Mesendoderm (in vitro differentiated cells): Measurements from ENCODE around the gene GALNT17.

Experiments
- DNase-seq: peaks from one replicate; pipeline ENCODE4 v3.0.0; 2013
- H2AK5ac ChIP-seq: 2 replicates; pipeline ENCODE4 v1.6.1; 2013; ENCODE audit warnings: low read length, inconsistent platforms
- H2BK120ac ChIP-seq: 2 replicates; pipeline ENCODE4 v1.6.1; 2013; ENCODE audit warnings: low read depth, mild to moderate bottlenecking, low read length, moderate library complexity, mixed read lengths
- H2BK15ac ChIP-seq: replicated peaks from 2 replicates; pipeline ENCODE4 v1.6.1; 2013; ENCODE audit warnings: low read depth, mild to moderate bottlenecking, moderate library complexity
- H2BK5ac ChIP-seq: 2 replicates; pipeline ENCODE4 v1.6.1; 2013; ENCODE audit warnings: low read length, inconsistent platforms
- H3K18ac ChIP-seq: 2 replicates; pipeline ENCODE4 v1.6.1; 2013; ENCODE audit warnings: mild to moderate bottlenecking, low read length, mixed read lengths
- H3K23ac ChIP-seq: one replicate; pipeline ENCODE4 v1.6.1; 2013; ENCODE audit warnings: low read length
- H3K27ac ChIP-seq: 2 replicates; pipeline ENCODE4 v1.5.1; 2013; ENCODE audit warnings: low read depth, mild to moderate bottlenecking, inconsistent platforms, low read length, moderate library complexity
- H3K27me3 ChIP-seq: 2 replicates; pipeline ENCODE4 v1.6.1; 2013; ENCODE audit warnings: low read length, control low read depth, mild to moderate bottlenecking, inconsistent platforms; ENCODE audit not compliant: insufficient read depth, poor library complexity
- H3K36me3 ChIP-seq: 2 replicates; pipeline ENCODE4 v1.6.1; 2013; ENCODE audit warnings: low read length, inconsistent platforms; ENCODE audit not compliant: control insufficient read depth, insufficient read depth
- H3K4ac ChIP-seq: one replicate; pipeline ENCODE4 v1.6.1; 2013; ENCODE audit warnings: low read depth, mild to moderate bottlenecking, low read length, moderate library complexity
- H3K4me1 ChIP-seq: 2 replicates; pipeline ENCODE4 v1.6.1; 2013; ENCODE audit warnings: low read depth, low read length, inconsistent platforms; ENCODE audit not compliant: control insufficient read depth
- H3K4me2 ChIP-seq: 2 replicates; pipeline ENCODE4 v1.6.1; 2013; ENCODE audit warnings: low read length
- H3K4me3 ChIP-seq: 2 replicates; pipeline ENCODE4 v1.5.1; 2013; ENCODE audit warnings: mild to moderate bottlenecking, low read length
- H3K56ac ChIP-seq: one replicate; pipeline ENCODE4 v1.6.1; 2013; ENCODE audit warnings: low read length
- H3K79me1 ChIP-seq: 2 replicates; pipeline ENCODE4 v1.6.1; 2013; ENCODE audit warnings: low read length, inconsistent platforms
- H3K79me2 ChIP-seq: 2 replicates; pipeline ENCODE4 v1.6.1; 2013; ENCODE audit warnings: mild to moderate bottlenecking, low read length; ENCODE audit not compliant: control insufficient read depth, insufficient read depth
- H3K9ac ChIP-seq: 2 replicates; pipeline ENCODE4 v1.6.1; 2013; ENCODE audit warnings: low read length, inconsistent platforms
- H4K5ac ChIP-seq: one replicate; pipeline ENCODE4 v1.6.1; 2013; ENCODE audit warnings: low read length
- H4K8ac ChIP-seq: one replicate; pipeline ENCODE4 v1.6.1; 2013; ENCODE audit warnings: low read depth, mild to moderate bottlenecking, control low read depth, low read length, moderate library complexity
- WGBS: extraction: QIAGEN DNeasy Blood & Tissue Kit; methylation state at CpG from one replicate; pipeline ENCODE4 v1.1.7; 2013; ENCODE audit warnings: low lambda C conversion rate, missing lambda C conversion rate; ENCODE audit not compliant: insufficient coverage; ENCODE audit errors: extremely low coverage; 5-methylcytosine and 5-hydroxymethylcytosine counted together

GALNT17 gene

GRCh38 chr7:71430246-71430645, 298.3 kb downstream of the GALNT17 start:
- DNase-seq, result no peak
- Histone ChIP-seq H3K4me1 (no peaks in the 10 kb centered on the region), H3K56ac (no peak overlapping the region), H3K36me3 (peaks cover 1% of the 10 kb centered on the region), H3K18ac (no peak overlapping the region), H3K9ac (no peak overlapping the region), H2BK120ac (no peak overlapping the region), H2BK15ac (no peak overlapping the region), H4K5ac (no peak overlapping the region), H3K79me1 (no peaks in the 10 kb centered on the region), H3K4me3 (no peak overlapping the region), H3K27me3 (no peaks in the 10 kb centered on the region), H3K79me2 (no peaks in the 10 kb centered on the region), H2AK5ac (no peak overlapping the region), H3K4me2 (no peak overlapping the region), H3K4ac (no peak overlapping the region), H3K27ac (no peak overlapping the region), H3K23ac (no peak overlapping the region), H2BK5ac (no peak overlapping the region), H4K8ac (no peak overlapping the region)
- WGBS, result no CpG with 5 or more reads among the region's 1 CpG

GRCh38 chr7:71439321-71439720, 307.4 kb downstream of the GALNT17 start:
- Histone ChIP-seq H2AK5ac (no peak overlapping the region), H3K4ac (no peak overlapping the region), H2BK15ac (no peak overlapping the region), H3K4me1 (peaks cover 9% of the 10 kb centered on the region), H2BK120ac (no peak overlapping the region), H4K5ac (no peak overlapping the region), H3K56ac (no peak overlapping the region), H3K9ac (no peak overlapping the region), H3K18ac (no peak overlapping the region), H3K4me3 (no peak overlapping the region), H3K79me2 (no peaks in the 10 kb centered on the region), H4K8ac (no peak overlapping the region), H2BK5ac (no peak overlapping the region), H3K4me2 (no peak overlapping the region), H3K36me3 (peaks cover 3% of the 10 kb centered on the region), H3K27ac (no peak overlapping the region), H3K79me1 (no peaks in the 10 kb centered on the region), H3K27me3 (no peaks in the 10 kb centered on the region), H3K23ac (no peak overlapping the region)
- no peak for DNase-seq
- WGBS, result no CpG with 5 or more reads among the region's 7 CpGs

- Histone ChIP-seq H4K5ac (no peak overlapping the region), H3K4me3 (no peak overlapping the region), H3K4me1 (peaks cover 9% of the 10 kb centered on the region), H4K8ac (no peak overlapping the region), H3K9ac (peak overlapping the region; percentile 36), H2BK120ac (no peak overlapping the region), H2BK5ac (peak overlapping the region; percentile 41), H2AK5ac (no peak overlapping the region), H3K27me3 (no peaks in the 10 kb centered on the region), H3K79me1 (no peaks in the 10 kb centered on the region), H3K4me2 (no peak overlapping the region), H3K4ac (no peak overlapping the region), H2BK15ac (no peak overlapping the region), H3K18ac (no peak overlapping the region), H3K56ac (peak overlapping the region; percentile 56), H3K36me3 (no peaks in the 10 kb centered on the region), H3K27ac (no peak overlapping the region), H3K79me2 (no peaks in the 10 kb centered on the region), H3K23ac (no peak overlapping the region)
- no CpG with 5 or more reads among the region's 11 CpGs for WGBS
- DNase-seq, result no peak
These were observed 310.7 kb downstream of the GALNT17 start for GRCh38 chr7:71442492-71443190.

- no peak overlapping the region for H3K4ac ChIP-seq
- WGBS, result no CpG with 5 or more reads among the region's 6 CpGs
- no peaks in the 10 kb centered on the region for H3K27me3 ChIP-seq
- no peak overlapping the region for H3K4me2 ChIP-seq
- no peak overlapping the region for H2BK15ac ChIP-seq
- H3K56ac ChIP-seq, result peak overlapping the region; percentile 56
- peak overlapping the region; percentile 41 for H2BK5ac ChIP-seq
- H3K79me2 ChIP-seq, result no peaks in the 10 kb centered on the region
- H3K23ac ChIP-seq, result no peak overlapping the region
- no peak overlapping the region for H3K18ac ChIP-seq
- no peak overlapping the region for H3K27ac ChIP-seq
- H3K4me1 ChIP-seq, result peaks cover 9% of the 10 kb centered on the region
- H3K9ac ChIP-seq, result peak overlapping the region; percentile 36
- no peak overlapping the region for H4K8ac ChIP-seq
- no peak for DNase-seq
- no peaks in the 10 kb centered on the region for H3K79me1 ChIP-seq
- H2AK5ac ChIP-seq, result no peak overlapping the region
- H2BK120ac ChIP-seq, result no peak overlapping the region
- H3K4me3 ChIP-seq, result no peak overlapping the region
- no peak overlapping the region for H4K5ac ChIP-seq
- H3K36me3 ChIP-seq, result no peaks in the 10 kb centered on the region
These were observed 311.2 kb downstream of the GALNT17 start for GRCh38 chr7:71443191-71443530.

GRCh38 chr7:71444130-71444529, 312.2 kb downstream of the GALNT17 start:
- no peak overlapping the region for H2AK5ac ChIP-seq
- H3K23ac ChIP-seq, result no peak overlapping the region
- H3K27ac ChIP-seq, result no peak overlapping the region
- H3K79me2 ChIP-seq, result no peaks in the 10 kb centered on the region
- WGBS, result no CpG with 5 or more reads among the region's 4 CpGs
- no peak overlapping the region for H3K18ac ChIP-seq
- no peak overlapping the region for H2BK120ac ChIP-seq
- H3K4me2 ChIP-seq, result no peak overlapping the region
- H3K27me3 ChIP-seq, result no peaks in the 10 kb centered on the region
- no peak overlapping the region for H2BK5ac ChIP-seq
- no peak overlapping the region for H4K8ac ChIP-seq
- H4K5ac ChIP-seq, result no peak overlapping the region
- peaks cover 9% of the 10 kb centered on the region for H3K4me1 ChIP-seq
- H3K36me3 ChIP-seq, result no peaks in the 10 kb centered on the region
- no peak for DNase-seq
- H3K4me3 ChIP-seq, result no peak overlapping the region
- peak overlapping the region; percentile 15 for H3K56ac ChIP-seq
- H3K79me1 ChIP-seq, result no peaks in the 10 kb centered on the region
- no peak overlapping the region for H3K4ac ChIP-seq
- H2BK15ac ChIP-seq, result no peak overlapping the region
- no peak overlapping the region for H3K9ac ChIP-seq

GRCh38 chr7:71453630-71454029, 321.7 kb downstream of the GALNT17 start:
- H4K8ac ChIP-seq, result no peak overlapping the region
- no peak overlapping the region for H3K18ac ChIP-seq
- no peaks in the 10 kb centered on the region for H3K27me3 ChIP-seq
- H3K27ac ChIP-seq, result no peak overlapping the region
- H3K23ac ChIP-seq, result no peak overlapping the region
- no peak overlapping the region for H4K5ac ChIP-seq
- no peaks in the 10 kb centered on the region for H3K36me3 ChIP-seq
- H2BK15ac ChIP-seq, result no peak overlapping the region
- H3K4ac ChIP-seq, result no peak overlapping the region
- no peak overlapping the region for H3K4me2 ChIP-seq
- H2BK120ac ChIP-seq, result no peak overlapping the region
- DNase-seq, result no peak
- peak overlapping the region; percentile 43 for H2AK5ac ChIP-seq
- WGBS, result no CpG with 5 or more reads among the region's 2 CpGs
- no peak overlapping the region for H3K56ac ChIP-seq
- H3K4me3 ChIP-seq, result no peak overlapping the region
- H3K4me1 ChIP-seq, result peaks cover 8% of the 10 kb centered on the region
- H3K79me1 ChIP-seq, result no peaks in the 10 kb centered on the region
- H3K9ac ChIP-seq, result no peak overlapping the region
- no peaks in the 10 kb centered on the region for H3K79me2 ChIP-seq
- H2BK5ac ChIP-seq, result no peak overlapping the region
